Activated CD4-positive, alpha-beta memory T cell treated with anti-CD3 and anti-CD28 coated beads, Interleukin-2, amount 10 ng/mL, durations not matched to agents 7 days and 5 days (primary cell): ENCODE results near the gene GUCA1A. TPM values are rescaled to one million over a fixed set of nuclear protein-coding genes. Genes with fewer than 3 reads are reported as not detected.

Experiments
- CTCF ChIA-PET: fragments of 350-600 bp; sonication (Branson Sonifier 250); formaldehyde crosslinking; loops from one replicate; lab custom pipeline; 2021; ENCODE audit warnings: antibody characterized with exemption, inconsistent platforms; lab: Charles Lee
- POLR2A ChIA-PET: fragments of 350-600 bp; sonication (Branson Sonifier 250); formaldehyde crosslinking; loops from one replicate; lab custom pipeline; 2021; ENCODE audit warnings: antibody characterized with exemption; lab: Charles Lee
- DNase-seq: peaks from one replicate; pipeline ENCODE4 v3.0.0-alpha.2; 2020
- H3K27ac Mint-ChIP-seq: one replicate; pipeline ENCODE4 v1.8.0; 2021; ENCODE audit warnings: mild to moderate bottlenecking, mixed read lengths
- H3K27me3 Mint-ChIP-seq: one replicate; pipeline ENCODE4 v1.8.0; 2021; ENCODE audit warnings: mixed read lengths
- H3K36me3 Mint-ChIP-seq: one replicate; pipeline ENCODE4 v1.8.0; 2021; ENCODE audit warnings: low read depth, mixed read lengths
- H3K4me1 Mint-ChIP-seq: one replicate; pipeline ENCODE4 v1.8.0; 2021; ENCODE audit warnings: mixed read lengths
- H3K4me3 Mint-ChIP-seq: one replicate; pipeline ENCODE4 v1.8.0; 2021; ENCODE audit warnings: mild to moderate bottlenecking, mixed read lengths
- H3K9me3 Mint-ChIP-seq: one replicate; pipeline ENCODE4 v1.8.0; 2021; ENCODE audit warnings: mixed read lengths
- total RNA-seq, 2 experiments: library from RNA; stranded (reverse); gene quantifications; one replicate each; pipeline ENCODE4 v1.2.3, GENCODE V29; 2021

The GUCA1A gene
- total RNA-seq, result not detected

DNA sequence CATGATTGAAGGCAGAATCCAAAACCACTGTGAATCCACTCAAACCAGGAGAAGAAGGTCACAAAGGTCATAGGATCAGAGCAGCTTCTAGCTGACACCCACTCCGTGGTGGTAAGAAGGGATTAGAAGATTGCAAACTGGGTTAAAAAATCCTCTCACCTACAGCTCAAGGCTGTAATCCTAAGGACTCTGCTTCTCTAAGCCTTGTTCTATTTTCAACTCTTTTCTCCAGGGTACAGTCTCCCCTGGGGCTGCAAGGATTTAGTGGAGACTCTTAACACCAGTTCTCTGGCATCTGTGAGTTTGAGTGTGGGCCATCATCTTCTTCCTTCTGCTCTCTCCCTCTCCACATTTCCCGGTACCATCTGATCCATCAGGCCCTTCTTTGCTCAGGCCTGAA, at the start of gene GUCA1A:
GUCA1A (plus strand) TSS at position 264 of the 400 bp plus-strand sequence. CDS start 250 bp downstream, outside the sequence.
- Mint-ChIP-seq H3K9me3 (no peaks in the 10 kb centered on the region), H3K27me3 (peaks cover 2% of the 10 kb centered on the region), H3K36me3 (no peaks in the 10 kb centered on the region), H3K4me1 (no peaks in the 10 kb centered on the region), H3K4me3 (no peak within 1 kb of the TSS), H3K27ac (no peak within 1 kb of the TSS)
- CTCF ChIA-PET, result no interaction called here
- no peak for DNase-seq
- POLR2A ChIA-PET, result no interaction called here

DNA sequence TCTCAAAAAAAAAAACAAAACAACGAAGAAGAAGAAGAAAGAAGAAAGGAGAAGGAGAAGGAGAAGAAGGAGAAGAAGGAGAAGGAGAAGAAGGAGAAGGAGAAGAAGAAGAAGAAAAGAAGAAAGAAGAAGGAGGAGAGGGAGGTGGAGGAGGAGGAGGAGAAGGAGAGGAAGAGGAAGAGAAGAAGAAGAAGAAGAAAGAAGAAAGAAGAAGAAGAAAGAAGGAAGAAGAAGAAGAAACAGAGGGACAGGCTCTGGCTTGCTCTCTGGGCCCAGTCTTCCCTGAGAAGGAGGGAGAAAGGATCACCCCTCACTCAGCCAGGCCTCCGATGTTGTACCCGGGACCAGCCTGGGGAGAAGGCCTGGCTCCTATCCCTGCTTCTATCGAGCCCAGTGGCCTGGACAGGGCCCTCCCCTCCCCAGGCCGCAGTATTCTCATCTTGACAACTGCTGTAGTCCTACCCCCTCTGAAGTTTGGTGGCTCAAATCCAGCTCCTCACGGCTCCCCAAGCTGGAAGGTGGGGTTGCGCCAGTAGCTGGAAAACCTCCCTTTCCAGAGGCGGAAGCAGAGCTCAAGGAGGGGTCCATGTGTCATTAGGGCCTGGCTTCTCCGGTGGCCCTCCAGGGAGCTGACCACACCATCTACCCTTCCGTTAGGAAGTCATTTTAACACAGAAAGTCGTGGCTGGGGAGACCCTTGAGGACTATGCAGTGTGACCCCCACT, 49.6 kb upstream of the GUCA1A start:
- CTCF ChIA-PET, result interaction anchor here (0.5 to 2.7 kb wide), 3 partner anchors 19 to 219 kb away, joined by 3 to 7 read pairs (median 3); no protein-coding TSS in a partner anchor
- Mint-ChIP-seq H3K4me3 (no peak overlapping the region), H3K27me3 (no peaks in the 10 kb centered on the region), H3K9me3 (no peaks in the 10 kb centered on the region), H3K36me3 (no peaks in the 10 kb centered on the region), H3K27ac (no peak overlapping the region), H3K4me1 (no peaks in the 10 kb centered on the region)
- DNase-seq, result no peak
- POLR2A ChIA-PET, result no interaction called here

- H3K4me1 Mint-ChIP-seq, result no peaks in the 10 kb centered on the region
- POLR2A ChIA-PET, result no interaction called here
- DNase-seq, result no peak
- no peak overlapping the region for H3K27ac Mint-ChIP-seq
- no peaks in the 10 kb centered on the region for H3K9me3 Mint-ChIP-seq
- no peaks in the 10 kb centered on the region for H3K27me3 Mint-ChIP-seq
- CTCF ChIA-PET, result interaction anchor here (0.5 to 2.7 kb wide), 3 partner anchors 20 to 101 kb away, joined by 3 to 7 read pairs (median 5); no protein-coding TSS in a partner anchor
- H3K36me3 Mint-ChIP-seq, result no peaks in the 10 kb centered on the region
- H3K4me3 Mint-ChIP-seq, result no peak overlapping the region
Measured at GRCh38 chr6:42124223-42124836, 48.8 kb upstream of the GUCA1A start.

DNA sequence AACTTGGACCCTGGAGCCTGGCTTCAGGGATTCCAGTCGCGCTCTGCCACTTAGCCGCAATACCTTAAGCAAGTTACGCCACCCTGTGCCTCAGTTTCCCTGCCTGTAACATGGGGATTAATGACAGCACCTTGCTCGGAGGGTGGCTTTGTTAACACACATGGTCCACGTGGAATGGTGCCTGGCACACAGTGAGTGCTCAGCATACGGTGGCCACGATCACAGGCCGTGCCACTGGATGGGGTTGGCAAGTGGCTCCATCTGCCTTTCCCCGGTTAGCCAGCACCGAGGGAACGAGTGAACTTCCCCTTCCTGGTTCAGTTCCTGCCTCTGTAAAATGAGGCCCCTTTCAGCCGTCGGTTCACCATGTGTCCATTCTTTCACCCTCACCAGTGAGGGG, 47.9 kb upstream of the GUCA1A start:
- Mint-ChIP-seq H3K27me3 (no peaks in the 10 kb centered on the region), H3K9me3 (no peaks in the 10 kb centered on the region), H3K4me3 (no peak overlapping the region), H3K27ac (no peak overlapping the region), H3K4me1 (no peaks in the 10 kb centered on the region), H3K36me3 (no peaks in the 10 kb centered on the region)
- ChIA-PET CTCF (interaction anchor here (0.6 to 2.7 kb wide), 2 partner anchors 20 to 21 kb away, joined by 5 to 7 read pairs; no protein-coding TSS in a partner anchor), POLR2A (no interaction called here)
- no peak for DNase-seq

GRCh38 chr6:42125663-42126062, 47.5 kb upstream of the GUCA1A start:
- no peak overlapping the region for H3K4me3 Mint-ChIP-seq
- no peak for DNase-seq
- ChIA-PET CTCF (no interaction called here), POLR2A (no interaction called here)
- no peak overlapping the region for H3K27ac Mint-ChIP-seq
- H3K9me3 Mint-ChIP-seq, result no peaks in the 10 kb centered on the region
- no peaks in the 10 kb centered on the region for H3K4me1 Mint-ChIP-seq
- no peaks in the 10 kb centered on the region for H3K36me3 Mint-ChIP-seq
- no peaks in the 10 kb centered on the region for H3K27me3 Mint-ChIP-seq

- ChIA-PET POLR2A (no interaction called here), CTCF (interaction anchor here (0.5 kb wide), 1 partner anchor 26 kb away, joined by 5 read pairs; no protein-coding TSS in a partner anchor)
- Mint-ChIP-seq H3K4me1 (no peaks in the 10 kb centered on the region), H3K36me3 (no peaks in the 10 kb centered on the region), H3K27ac (no peak overlapping the region), H3K9me3 (no peaks in the 10 kb centered on the region), H3K4me3 (no peak overlapping the region), H3K27me3 (no peaks in the 10 kb centered on the region)
- no peak for DNase-seq
Measured at GRCh38 chr6:42128460-42129359, 44.5 kb upstream of the GUCA1A start.

DNA sequence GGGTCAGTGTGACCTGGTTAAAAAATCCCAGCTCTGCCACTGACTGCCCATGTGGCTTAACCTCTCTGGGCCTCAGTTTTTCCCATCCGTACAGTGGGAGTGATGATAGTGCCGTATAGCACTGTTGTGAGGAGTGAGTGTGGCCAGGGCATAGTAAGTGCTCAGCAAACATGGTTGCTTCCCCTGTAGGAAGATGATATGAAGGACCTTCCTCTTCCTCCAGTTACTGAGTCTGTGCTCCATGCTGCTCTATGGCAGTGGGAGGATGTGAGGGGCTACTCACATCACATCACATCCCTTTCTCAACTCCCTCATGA, 43.8 kb upstream of the GUCA1A start:
- H3K4me1 Mint-ChIP-seq, result no peaks in the 10 kb centered on the region
- POLR2A ChIA-PET, result no interaction called here
- no peaks in the 10 kb centered on the region for H3K9me3 Mint-ChIP-seq
- CTCF ChIA-PET, result no interaction called here
- DNase-seq, result no peak
- H3K36me3 Mint-ChIP-seq, result no peaks in the 10 kb centered on the region
- H3K27me3 Mint-ChIP-seq, result no peaks in the 10 kb centered on the region
- no peak overlapping the region for H3K4me3 Mint-ChIP-seq
- no peak overlapping the region for H3K27ac Mint-ChIP-seq

DNA sequence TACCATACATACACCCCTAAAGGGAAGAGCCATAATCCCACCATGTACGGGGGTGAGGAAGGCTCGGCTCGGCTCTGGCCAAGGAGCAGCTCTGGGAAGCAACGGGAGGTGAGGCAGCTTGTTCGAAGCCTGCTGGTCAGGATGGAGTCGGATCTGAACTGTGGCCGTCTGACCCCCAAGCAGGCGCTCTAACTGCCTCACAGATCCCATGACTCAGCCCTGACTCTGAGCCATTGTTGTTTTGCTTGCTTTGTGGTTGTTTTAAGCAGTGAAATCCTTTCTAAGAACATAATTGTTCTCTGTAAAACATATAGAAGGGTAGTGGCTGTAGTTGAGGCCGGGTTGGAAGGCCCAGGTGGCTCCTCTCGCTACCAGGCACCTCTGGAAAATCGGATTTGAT, 41.6 kb upstream of the GUCA1A start:
- Mint-ChIP-seq H3K9me3 (no peaks in the 10 kb centered on the region), H3K27ac (no peak overlapping the region), H3K4me3 (no peak overlapping the region), H3K36me3 (no peaks in the 10 kb centered on the region), H3K4me1 (peaks cover 1% of the 10 kb centered on the region), H3K27me3 (no peaks in the 10 kb centered on the region)
- CTCF ChIA-PET, result no interaction called here
- POLR2A ChIA-PET, result no interaction called here
- DNase-seq, result no peak

- peaks cover 7% of the 10 kb centered on the region for H3K4me1 Mint-ChIP-seq
- no peaks in the 10 kb centered on the region for H3K9me3 Mint-ChIP-seq
- no peak for DNase-seq
- CTCF ChIA-PET, result no interaction called here
- no peak overlapping the region for H3K4me3 Mint-ChIP-seq
- no peak overlapping the region for H3K27ac Mint-ChIP-seq
- POLR2A ChIA-PET, result no interaction called here
- H3K36me3 Mint-ChIP-seq, result no peaks in the 10 kb centered on the region
- H3K27me3 Mint-ChIP-seq, result no peaks in the 10 kb centered on the region
Measured at GRCh38 chr6:42133926-42134325, 39.2 kb upstream of the GUCA1A start.

DNA sequence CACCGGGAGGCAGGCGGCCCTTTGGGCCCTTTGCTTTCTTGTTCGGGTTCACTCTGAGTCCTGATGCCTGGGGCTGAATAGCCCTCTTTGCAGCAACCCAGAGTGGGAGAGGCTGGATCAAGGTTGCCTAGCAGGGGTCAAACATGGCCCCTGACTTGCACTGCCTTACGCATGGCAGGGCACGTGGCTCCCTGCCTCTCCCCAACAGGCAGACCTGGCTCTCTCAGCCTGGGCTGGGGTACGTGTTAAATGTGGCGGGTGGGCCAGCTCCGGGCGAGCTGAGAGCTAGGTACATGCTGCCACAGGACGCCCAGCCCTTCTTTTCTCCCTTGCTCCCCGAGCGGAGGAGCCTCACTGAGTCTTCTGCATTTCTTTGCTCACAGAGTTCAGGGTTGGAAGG, 38.0 kb upstream of the GUCA1A start:
- Mint-ChIP-seq H3K9me3 (no peaks in the 10 kb centered on the region), H3K4me1 (peaks cover 7% of the 10 kb centered on the region), H3K4me3 (no peak overlapping the region), H3K36me3 (no peaks in the 10 kb centered on the region), H3K27ac (no peak overlapping the region), H3K27me3 (peaks cover 2% of the 10 kb centered on the region)
- DNase-seq, result no peak
- CTCF ChIA-PET, result interaction anchor here (1.5 kb wide), 1 partner anchor 31 kb away, joined by 3 read pairs; no protein-coding TSS in a partner anchor
- POLR2A ChIA-PET, result interaction anchor here (0.9 kb wide), 1 partner anchor 8 kb away, joined by 3 read pairs; no protein-coding TSS in a partner anchor

DNA sequence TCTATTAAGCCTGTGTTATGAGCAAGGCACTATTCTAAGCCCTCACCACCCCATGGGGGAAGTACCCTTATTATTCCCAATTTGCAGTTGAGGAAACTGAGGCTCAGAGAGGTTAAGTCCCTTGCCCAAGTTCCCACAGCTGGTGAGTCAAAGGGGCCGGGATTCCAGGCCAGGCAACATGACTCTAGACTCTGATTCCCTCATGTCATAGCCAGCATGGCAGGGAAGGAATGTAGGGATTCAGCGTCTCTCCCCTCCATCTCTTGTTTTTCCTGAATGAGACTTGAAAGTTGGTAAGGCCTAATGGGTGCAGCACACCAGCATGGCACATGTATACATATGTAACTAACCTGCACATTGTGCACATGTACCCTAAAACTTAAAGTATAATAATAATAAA, 37.4 kb upstream of the GUCA1A start:
- Mint-ChIP-seq H3K36me3 (no peaks in the 10 kb centered on the region), H3K27me3 (peaks cover 8% of the 10 kb centered on the region), H3K4me3 (no peak overlapping the region), H3K4me1 (peaks cover 7% of the 10 kb centered on the region), H3K27ac (no peak overlapping the region), H3K9me3 (no peaks in the 10 kb centered on the region)
- POLR2A ChIA-PET, result interaction anchor here (0.9 kb wide), 1 partner anchor 9 kb away, joined by 3 read pairs; no protein-coding TSS in a partner anchor
- DNase-seq, result no peak
- CTCF ChIA-PET, result interaction anchor here (1.5 kb wide), 1 partner anchor 32 kb away, joined by 3 read pairs; no protein-coding TSS in a partner anchor

DNA sequence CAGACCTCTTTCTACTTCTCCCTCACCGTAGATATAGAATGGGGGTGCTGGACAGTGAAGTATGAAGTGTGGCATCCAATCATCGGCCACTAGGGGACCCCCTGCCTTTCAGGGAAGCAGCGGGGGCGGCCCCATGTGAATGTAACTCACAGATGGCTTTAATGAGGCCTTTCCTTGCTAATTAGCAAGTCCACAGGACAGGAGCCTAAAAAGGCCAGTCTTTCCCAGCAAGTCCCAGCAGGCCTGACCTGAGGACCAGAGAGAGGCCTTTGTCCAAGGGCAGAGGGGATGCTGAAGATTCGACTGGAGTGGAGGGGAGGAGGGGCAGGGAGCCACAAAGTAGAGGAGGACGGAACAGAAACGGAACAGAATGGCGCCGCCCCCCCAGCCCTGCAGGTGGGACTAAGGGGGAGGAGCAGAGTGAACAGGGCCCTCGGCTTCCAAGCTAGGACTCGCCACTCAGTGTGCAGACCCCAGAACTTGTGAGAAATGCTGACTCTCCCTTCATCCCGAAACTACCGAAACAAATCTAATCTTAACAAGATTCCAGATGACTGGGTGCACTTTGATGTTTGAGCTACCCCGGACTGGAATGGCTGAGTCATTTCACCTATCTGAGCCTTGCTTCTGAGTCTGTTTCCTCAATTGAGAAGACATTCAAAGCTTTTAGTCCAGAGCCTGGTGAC, 36.5 kb upstream of the GUCA1A start:
- ChIA-PET POLR2A (no interaction called here), CTCF (interaction anchor here (1.0 to 1.5 kb wide), 3 partner anchors 32 to 411 kb away, joined by 3 to 6 read pairs (median 3); no protein-coding TSS in a partner anchor)
- DNase-seq, result no peak
- Mint-ChIP-seq H3K4me1 (peaks cover 7% of the 10 kb centered on the region), H3K36me3 (no peaks in the 10 kb centered on the region), H3K27ac (no peak overlapping the region), H3K27me3 (peaks cover 17% of the 10 kb centered on the region), H3K4me3 (no peak overlapping the region), H3K9me3 (no peaks in the 10 kb centered on the region)
